ENCODE data around the gene TSSK3. TPM values are rescaled to one million over a fixed set of nuclear protein-coding genes. Genes with fewer than 3 reads are reported as not detected.

Gene TSSK3
- total and polyA plus RNA-seq, 2 donors (not counting 3 experiments of a cell fraction or from before 2014, with no cell fraction given), result 0.42 to 0.65 TPM

DNA sequence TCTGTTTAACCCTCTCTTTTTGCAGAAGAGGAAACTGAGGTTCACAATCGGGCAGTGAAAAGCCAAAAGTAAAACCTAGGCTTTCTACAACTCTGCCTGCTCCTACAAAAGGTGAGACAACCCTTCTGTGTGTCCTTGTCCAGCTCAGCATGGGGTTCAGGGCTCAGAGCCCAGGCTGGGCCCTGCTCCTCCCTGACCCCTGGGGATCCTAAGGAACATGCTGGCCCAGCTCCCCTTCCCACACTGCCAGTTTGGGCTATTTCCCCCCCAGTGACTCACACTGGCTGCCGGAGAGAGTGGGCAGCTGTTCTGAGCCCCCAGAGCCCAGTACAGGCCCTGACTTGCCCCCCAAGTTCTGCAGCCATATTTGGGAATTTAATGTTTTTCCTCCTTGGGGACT, 8.9 kb upstream of the TSSK3 start:
- DNase-seq (ENCODE audit: low read depth, low spot score) (no peak), FAIRE-seq (no peak)
- no TSS peak for BruUV-seq (replicated peaks)
- H3K9me1 ChIP-seq (replicated peaks; ENCODE audit: control insufficient read depth, extremely low read depth, insufficient read depth, low read length), result no peaks in the 10 kb centered on the region
- TF ChIP-seq POLR2AphosphoS5 (IDR thresholded peaks at IDR 0.05; ENCODE audit: insufficient read depth, low read depth, low read length) (no peak), FOS (IDR thresholded peaks at IDR 0.05; ENCODE audit: borderline replicate concordance, insufficient read depth, low read length) (no peak), GATA2 (IDR thresholded peaks at IDR 0.05; ENCODE audit: insufficient read depth, insufficient read length, low read depth, low read length) (no peak), JUN (IDR thresholded peaks at IDR 0.05; ENCODE audit: borderline replicate concordance, insufficient read depth, insufficient read length, low read depth) (no peak), EZH2 (IDR thresholded peaks at IDR 0.05; ENCODE audit: borderline replicate concordance, low read depth, low read length, severe bottlenecking) (no peak), POLR2A (IDR thresholded peaks at IDR 0.05; ENCODE audit: low read depth, low read length) (no peak), MYC (IDR thresholded peaks at IDR 0.05; ENCODE audit: low read depth, low read length) (no peak)
- TF ChIP-seq, protein P1, sequence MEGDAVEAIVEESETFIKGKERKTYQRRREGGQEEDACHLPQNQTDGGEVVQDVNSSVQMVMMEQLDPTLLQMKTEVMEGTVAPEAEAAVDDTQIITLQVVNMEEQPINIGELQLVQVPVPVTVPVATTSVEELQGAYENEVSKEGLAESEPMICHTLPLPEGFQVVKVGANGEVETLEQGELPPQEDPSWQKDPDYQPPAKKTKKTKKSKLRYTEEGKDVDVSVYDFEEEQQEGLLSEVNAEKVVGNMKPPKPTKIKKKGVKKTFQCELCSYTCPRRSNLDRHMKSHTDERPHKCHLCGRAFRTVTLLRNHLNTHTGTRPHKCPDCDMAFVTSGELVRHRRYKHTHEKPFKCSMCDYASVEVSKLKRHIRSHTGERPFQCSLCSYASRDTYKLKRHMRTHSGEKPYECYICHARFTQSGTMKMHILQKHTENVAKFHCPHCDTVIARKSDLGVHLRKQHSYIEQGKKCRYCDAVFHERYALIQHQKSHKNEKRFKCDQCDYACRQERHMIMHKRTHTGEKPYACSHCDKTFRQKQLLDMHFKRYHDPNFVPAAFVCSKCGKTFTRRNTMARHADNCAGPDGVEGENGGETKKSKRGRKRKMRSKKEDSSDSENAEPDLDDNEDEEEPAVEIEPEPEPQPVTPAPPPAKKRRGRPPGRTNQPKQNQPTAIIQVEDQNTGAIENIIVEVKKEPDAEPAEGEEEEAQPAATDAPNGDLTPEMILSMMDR (IDR thresholded peaks at IDR 0.05; ENCODE audit: extremely low read depth in 1 of 2, insufficient read depth in 1 of 2, low read depth in 1 of 2, low read length in 2 of 2), result no peak
- TF ChIP-seq, protein P2, sequence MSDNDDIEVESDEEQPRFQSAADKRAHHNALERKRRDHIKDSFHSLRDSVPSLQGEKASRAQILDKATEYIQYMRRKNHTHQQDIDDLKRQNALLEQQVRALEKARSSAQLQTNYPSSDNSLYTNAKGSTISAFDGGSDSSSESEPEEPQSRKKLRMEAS (IDR thresholded peaks at IDR 0.05; ENCODE audit: insufficient read depth, insufficient read length), result no peak
- H3K9me3 ChIP-seq (replicated peaks; ENCODE audit: control insufficient read depth, insufficient read depth, low read length), result no peaks in the 10 kb centered on the region
- ChIA-PET POLR2A (interaction anchor here (4.4 kb wide), 1 partner anchor 18 kb away, joined by 50 read pairs; the partner anchor contains the start of gene MARCKSL1), CTCF (interaction anchor here (1.0 to 2.8 kb wide), 5 partner anchors 10 to 138 kb away, joined by 3 to 9 read pairs (median 5); partner anchors contain the start of genes MARCKSL1 and TSSK3)
- H3K27ac ChIP-seq (ENCODE audit: insufficient read depth, low read depth, low read length), result no peak overlapping the region
- dilution Hi-C loops (cut with MboI; ENCODE audit: extremely low pct_ligation_motif_present, low sequenced_read_pairs) (no loop called here), intact Hi-C loops (cut with micrococcal nuclease) (no loop called here)
- H3K4me3 ChIP-seq (replicated peaks in 1 of 3; ENCODE audit: insufficient read depth in 1 of 3, low read depth in 1 of 3, low read length in 3 of 3), result no peak overlapping the region
- H3K4me2 ChIP-seq (ENCODE audit: insufficient read depth, low read length), result no peak overlapping the region
- no peak overlapping the region for H3K9ac ChIP-seq (replicated peaks; ENCODE audit: extremely low read depth, insufficient read depth, low read length)
- H3K36me3 ChIP-seq (ENCODE audit: control insufficient read depth in 2 of 2, extremely low read depth in 1 of 2, insufficient read depth in 2 of 2, low read length in 2 of 2), result no peaks in the 10 kb centered on the region
- no peak overlapping the region for H2AFZ ChIP-seq (ENCODE audit: low read depth, low read length)
- H3K27me3 ChIP-seq (ENCODE audit: control insufficient read depth in 2 of 2, insufficient read depth in 2 of 2, low read length in 2 of 2), result no peaks in the 10 kb centered on the region
- H3K4me1 ChIP-seq (ENCODE audit: control insufficient read depth, extremely low read depth, insufficient read depth, low read length), result peaks cover 32% of the 10 kb centered on the region
- no peaks in the 10 kb centered on the region for H4K20me1 ChIP-seq (replicated peaks; ENCODE audit: control insufficient read depth, extremely low read depth, insufficient read depth, low read length)
- H3K79me2 ChIP-seq (ENCODE audit: control insufficient read depth, insufficient read depth, low read length), result no peaks in the 10 kb centered on the region
